ENCODE measurements around the gene ZNF182.
"Not testable (repeated sequence)": the region's sequence is repeated elsewhere in the genome, so short reads cannot be mapped to it uniquely, and the experiment has no call there.

ZNF182 gene

GRCh38 chrX:48003758-48004457, at the start of gene ZNF182:
Gene ZNF182 (minus strand): TSS chrX:48003989. CDS start chrX:48002609, 1,380 bp downstream.
- DNase-seq: peak; percentile 71

GRCh38 chrX:48046846-48047245, 43.1 kb upstream of the ZNF182 start:
- DNase-seq: no peak

- peak; percentile 70 for DNase-seq
Observed at GRCh38 chrX:48045410-48046311, 41.9 kb upstream of the ZNF182 start.

- no peak for DNase-seq
Observed at GRCh38 chrX:48043056-48043455, 39.3 kb upstream of the ZNF182 start.

GRCh38 chrX:48035891-48036290, 32.1 kb upstream of the ZNF182 start:
- DNase-seq: no peak

GRCh38 chrX:48030641-48031173, 26.9 kb upstream of the ZNF182 start:
- DNase-seq: not testable (repeated sequence)

- DNase-seq: no peak
Observed at GRCh38 chrX:48030237-48030636, 26.4 kb upstream of the ZNF182 start.

- no peak for DNase-seq
Observed at GRCh38 chrX:48028091-48028490, 24.3 kb upstream of the ZNF182 start.

- DNase-seq: not testable (repeated sequence)
Observed at GRCh38 chrX:48027545-48027944, 23.8 kb upstream of the ZNF182 start.

GRCh38 chrX:48025561-48025960, 21.8 kb upstream of the ZNF182 start:
- peak; percentile 11 for DNase-seq

- DNase-seq: no peak
Observed at GRCh38 chrX:48022738-48023137, 18.9 kb upstream of the ZNF182 start.

- no peak for DNase-seq
Observed at GRCh38 chrX:48022100-48022499, 18.3 kb upstream of the ZNF182 start.

GRCh38 chrX:48021026-48021900, 17.5 kb upstream of the ZNF182 start:
- peak; percentile 40 for DNase-seq

GRCh38 chrX:48020472-48020871, 16.7 kb upstream of the ZNF182 start:
- DNase-seq: not testable (repeated sequence)

- not testable (repeated sequence) for DNase-seq
Observed at GRCh38 chrX:48019892-48020291, 16.1 kb upstream of the ZNF182 start.

- not testable (repeated sequence) for DNase-seq
Observed at GRCh38 chrX:48016583-48017310, 13.0 kb upstream of the ZNF182 start.

- not testable (repeated sequence) for DNase-seq
Observed at GRCh38 chrX:48009445-48009960, 5.7 kb upstream of the ZNF182 start.

- DNase-seq: not testable (repeated sequence)
Observed at GRCh38 chrX:48006688-48007087, 2.9 kb upstream of the ZNF182 start, which contains the start of gene SPACA5. Gene SPACA5 (plus strand): TSS chrX:48006988. CDS start chrX:48007803, 815 bp downstream.

- no peak for DNase-seq
Observed at GRCh38 chrX:48003367-48003757, 427 bp downstream of the ZNF182 start.

GRCh38 chrX:48002929-48003328, 860 bp downstream of the ZNF182 start:
- DNase-seq: no peak

GRCh38 chrX:48002319-48002718, 1.5 kb downstream of the ZNF182 start:
- DNase-seq: no peak

- no peak for DNase-seq
Observed at GRCh38 chrX:48001260-48001659, 2.5 kb downstream of the ZNF182 start.

Measured in NCI-H226 (cell line).